Panc1 (cell line): ENCODE data around the gene PPBP. TPM values are rescaled to one million over a fixed set of nuclear protein-coding genes. Genes with fewer than 3 reads are reported as not detected.

Experiments
- ATAC-seq: fragments of 200-7000 bp; cut with Tn5 transposase; 2 replicates; pipeline ENCODE4 v1.9.1; 2020; ENCODE audit warnings: mild to moderate bottlenecking, moderate library complexity
- BruUV-seq: library from RNA; stranded (reverse); fragments of 400-500 nt; replicated peaks from 2 replicates; lab custom pipeline; 2021; lab: Mats Ljungman, UMichigan
- CTCF ChIA-PET: fragments of 300-600 bp; sonication (Branson Sonifier 250); formaldehyde crosslinking; loops from one replicate; lab custom pipeline; 2022; ENCODE audit warnings: antibody characterized with exemption; lab: Charles Lee
- POLR2A ChIA-PET: fragments of 300-600 bp; sonication (Branson Sonifier 250); formaldehyde crosslinking; loops from one replicate; lab custom pipeline; 2022; ENCODE audit warnings: antibody characterized with exemption; lab: Charles Lee
- DNase-seq: peaks from one replicate; pipeline ENCODE4 v3.0.0-alpha.2; 2010; ENCODE audit warnings: low read depth, low spot score
- H3K27ac ChIP-seq: 2 replicates; pipeline ENCODE4 v1.5.1; 2011; ENCODE audit warnings: mild to moderate bottlenecking, low read length, inconsistent platforms
- H3K27me3 ChIP-seq: fragments of 200-500 bp; sonication (Bioruptor generic); 2 replicates; pipeline ENCODE4 v1.6.0; 2014; ENCODE audit warnings: low read length, inconsistent platforms; ENCODE audit not compliant: control insufficient read depth, insufficient read depth
- H3K36me3 ChIP-seq: fragments of 200-500 bp; sonication (Bioruptor generic); 2 replicates; pipeline ENCODE4 v1.5.1; 2014; ENCODE audit warnings: inconsistent platforms, mild to moderate bottlenecking, low read length, moderate library complexity; ENCODE audit not compliant: control insufficient read depth, insufficient read depth
- H3K4me1 ChIP-seq: 2 replicates; pipeline ENCODE4 v1.5.1; 2011; ENCODE audit warnings: inconsistent platforms, mild to moderate bottlenecking, low read length, moderate library complexity; ENCODE audit not compliant: control insufficient read depth, insufficient read depth
- H3K4me3 ChIP-seq, 2 experiments: 2 replicates each; pipeline ENCODE4 v1.5.1; 2011 to 2012; ENCODE audit warnings: low read depth in 2 of 2, low read length in 2 of 2, mild to moderate bottlenecking in 2 of 2, inconsistent platforms in 1 of 2, moderate library complexity in 1 of 2
- H3K9me3 ChIP-seq: fragments of 200-500 bp; sonication (Bioruptor generic); 2 replicates; pipeline ENCODE4 v1.5.1; 2014; ENCODE audit warnings: low read depth, mild to moderate bottlenecking, inconsistent platforms, low read length, moderate library complexity; ENCODE audit not compliant: control insufficient read depth, insufficient read depth
- POLR2AphosphoS5 ChIP-seq: IDR thresholded peaks from 2 replicates; pipeline ENCODE4 v1.6.1; 2012; ENCODE audit warnings: mild to moderate bottlenecking, low read depth, low read length, moderate library complexity
- SIN3A ChIP-seq: IDR thresholded peaks from 2 replicates; pipeline ENCODE4 v1.6.1; 2012; ENCODE audit warnings: low read depth, mild to moderate bottlenecking, low read length, moderate library complexity, borderline replicate concordance; ENCODE audit not compliant: insufficient read depth
- TCF7L2 ChIP-seq: IDR thresholded peaks from 2 replicates; pipeline ENCODE4 v1.6.1; 2011; ENCODE audit warnings: mild to moderate bottlenecking, low read depth, low read length, inconsistent platforms
- in situ Hi-C: cut with HindIII; loops from 2 replicates; pipeline ENCODE4 v1.10.0; 2016; ENCODE audit warnings: low sequenced_read_pairs, low pct_unique_long_range_greater_than_20kb
- intact Hi-C: fragments of 100-400 bp; cut with micrococcal nuclease; formaldehyde crosslinking; loops from one replicate; pipeline ENCODE4 v1.10.0; 2022; ENCODE audit not compliant: unreplicated experiment
- total RNA-seq: library from RNA; stranded (reverse); gene quantifications from one replicate; pipeline ENCODE4 v1.2.1, GENCODE V29; 2021; ENCODE audit not compliant: unreplicated experiment
- TF ChIP-seq, protein P1 (sequence below), 2 experiments: IDR thresholded peaks; 2 replicates each; pipeline ENCODE4 v1.6.1; 2011 to 2012; ENCODE audit warnings: low read depth in 2 of 2, control low read depth in 1 of 2, low read length in 1 of 2, mild to moderate bottlenecking in 1 of 2, moderate library complexity in 1 of 2; ENCODE audit not compliant: insufficient read depth in 1 of 2
- TF ChIP-seq, protein P2 (sequence below): fragments of 450-650 bp; IDR thresholded peaks from 2 replicates; pipeline ENCODE4 v1.5.1; 2017; ENCODE audit warnings: mild to moderate bottlenecking

Gene PPBP
- total RNA-seq, 1 experiment from 2014 or later = not detected

DNA sequence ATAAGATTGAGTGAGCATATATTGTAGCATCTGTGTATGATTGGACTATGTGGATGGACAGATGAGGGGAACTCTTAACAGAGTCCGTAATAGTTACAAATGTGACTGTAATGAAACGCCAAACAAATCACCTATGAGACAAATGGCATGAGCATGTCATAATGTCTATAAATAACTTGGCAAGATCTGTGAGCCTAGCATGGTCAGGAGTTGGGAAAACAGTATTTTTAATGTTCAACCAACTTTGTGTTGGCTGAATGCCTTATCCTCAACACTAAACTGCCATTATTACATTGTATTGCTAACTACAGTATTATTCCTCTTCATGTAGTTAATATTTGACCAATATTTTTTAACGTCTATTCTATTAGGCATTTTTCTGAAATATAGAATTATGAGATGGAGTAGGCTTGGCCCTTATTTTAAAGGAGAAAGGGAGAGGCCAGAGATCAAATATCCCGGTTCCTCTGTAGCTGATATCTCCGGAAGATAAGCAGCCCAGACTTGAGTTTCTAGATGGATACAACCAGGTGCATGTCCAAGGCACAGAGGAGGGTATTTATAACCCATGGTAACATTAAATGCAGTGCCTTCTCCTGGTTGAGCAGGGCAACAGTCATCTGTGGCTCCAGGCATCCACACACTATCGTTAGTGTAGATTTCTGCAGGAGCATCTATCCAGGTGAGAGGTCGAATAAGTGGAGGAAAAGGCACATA lies 38.8 kb downstream of the PPBP start:
- Histone ChIP-seq H3K9me3 (no peaks in the 10 kb centered on the region), H3K27ac (no peak overlapping the region), H3K4me3 (no peak overlapping the region), H3K27me3 (no peaks in the 10 kb centered on the region), H3K36me3 (no peaks in the 10 kb centered on the region), H3K4me1 (no peaks in the 10 kb centered on the region)
- BruUV-seq = no TSS peak
- intact Hi-C loops (no loop called here), in situ Hi-C loops (no loop called here)
- DNase-seq (no peak), ATAC-seq (no peak)
- TF ChIP-seq, protein P1, sequence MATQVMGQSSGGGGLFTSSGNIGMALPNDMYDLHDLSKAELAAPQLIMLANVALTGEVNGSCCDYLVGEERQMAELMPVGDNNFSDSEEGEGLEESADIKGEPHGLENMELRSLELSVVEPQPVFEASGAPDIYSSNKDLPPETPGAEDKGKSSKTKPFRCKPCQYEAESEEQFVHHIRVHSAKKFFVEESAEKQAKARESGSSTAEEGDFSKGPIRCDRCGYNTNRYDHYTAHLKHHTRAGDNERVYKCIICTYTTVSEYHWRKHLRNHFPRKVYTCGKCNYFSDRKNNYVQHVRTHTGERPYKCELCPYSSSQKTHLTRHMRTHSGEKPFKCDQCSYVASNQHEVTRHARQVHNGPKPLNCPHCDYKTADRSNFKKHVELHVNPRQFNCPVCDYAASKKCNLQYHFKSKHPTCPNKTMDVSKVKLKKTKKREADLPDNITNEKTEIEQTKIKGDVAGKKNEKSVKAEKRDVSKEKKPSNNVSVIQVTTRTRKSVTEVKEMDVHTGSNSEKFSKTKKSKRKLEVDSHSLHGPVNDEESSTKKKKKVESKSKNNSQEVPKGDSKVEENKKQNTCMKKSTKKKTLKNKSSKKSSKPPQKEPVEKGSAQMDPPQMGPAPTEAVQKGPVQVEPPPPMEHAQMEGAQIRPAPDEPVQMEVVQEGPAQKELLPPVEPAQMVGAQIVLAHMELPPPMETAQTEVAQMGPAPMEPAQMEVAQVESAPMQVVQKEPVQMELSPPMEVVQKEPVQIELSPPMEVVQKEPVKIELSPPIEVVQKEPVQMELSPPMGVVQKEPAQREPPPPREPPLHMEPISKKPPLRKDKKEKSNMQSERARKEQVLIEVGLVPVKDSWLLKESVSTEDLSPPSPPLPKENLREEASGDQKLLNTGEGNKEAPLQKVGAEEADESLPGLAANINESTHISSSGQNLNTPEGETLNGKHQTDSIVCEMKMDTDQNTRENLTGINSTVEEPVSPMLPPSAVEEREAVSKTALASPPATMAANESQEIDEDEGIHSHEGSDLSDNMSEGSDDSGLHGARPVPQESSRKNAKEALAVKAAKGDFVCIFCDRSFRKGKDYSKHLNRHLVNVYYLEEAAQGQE (IDR thresholded peaks at IDR 0.05; ENCODE audit: insufficient read depth in 1 of 2, low read depth in 2 of 2, low read length in 1 of 2) = no peak
- TF ChIP-seq TCF7L2 = no peak
- TF ChIP-seq, protein P2, sequence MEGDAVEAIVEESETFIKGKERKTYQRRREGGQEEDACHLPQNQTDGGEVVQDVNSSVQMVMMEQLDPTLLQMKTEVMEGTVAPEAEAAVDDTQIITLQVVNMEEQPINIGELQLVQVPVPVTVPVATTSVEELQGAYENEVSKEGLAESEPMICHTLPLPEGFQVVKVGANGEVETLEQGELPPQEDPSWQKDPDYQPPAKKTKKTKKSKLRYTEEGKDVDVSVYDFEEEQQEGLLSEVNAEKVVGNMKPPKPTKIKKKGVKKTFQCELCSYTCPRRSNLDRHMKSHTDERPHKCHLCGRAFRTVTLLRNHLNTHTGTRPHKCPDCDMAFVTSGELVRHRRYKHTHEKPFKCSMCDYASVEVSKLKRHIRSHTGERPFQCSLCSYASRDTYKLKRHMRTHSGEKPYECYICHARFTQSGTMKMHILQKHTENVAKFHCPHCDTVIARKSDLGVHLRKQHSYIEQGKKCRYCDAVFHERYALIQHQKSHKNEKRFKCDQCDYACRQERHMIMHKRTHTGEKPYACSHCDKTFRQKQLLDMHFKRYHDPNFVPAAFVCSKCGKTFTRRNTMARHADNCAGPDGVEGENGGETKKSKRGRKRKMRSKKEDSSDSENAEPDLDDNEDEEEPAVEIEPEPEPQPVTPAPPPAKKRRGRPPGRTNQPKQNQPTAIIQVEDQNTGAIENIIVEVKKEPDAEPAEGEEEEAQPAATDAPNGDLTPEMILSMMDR = no peak
- TF ChIP-seq SIN3A = no peak
- no peak for TF ChIP-seq POLR2AphosphoS5
- ChIA-PET CTCF (no interaction called here), POLR2A (no interaction called here)

DNA sequence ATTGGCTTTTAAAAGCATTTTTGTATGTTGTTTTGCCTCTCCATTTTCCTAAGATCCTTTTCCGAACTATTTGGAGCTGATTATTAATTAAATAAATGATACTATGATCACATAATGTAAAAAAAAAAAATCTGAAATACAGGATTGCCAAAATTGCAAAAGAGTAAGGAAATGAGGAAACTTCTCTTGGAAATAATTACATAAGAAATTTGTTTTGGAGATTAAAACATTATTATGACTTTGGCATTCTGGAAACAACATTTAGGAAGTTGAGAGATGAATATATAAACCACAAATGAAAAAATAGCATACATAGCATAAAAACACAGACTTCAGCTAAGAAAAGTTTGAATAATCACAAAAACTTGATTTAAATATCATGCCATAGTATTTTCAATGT lies 39.7 kb downstream of the PPBP start:
- H3K36me3 ChIP-seq = no peaks in the 10 kb centered on the region
- H3K4me1 ChIP-seq = no peaks in the 10 kb centered on the region
- DNase-seq (no peak), ATAC-seq (no peak)
- H3K9me3 ChIP-seq = no peaks in the 10 kb centered on the region
- no TSS peak for BruUV-seq
- in situ Hi-C loops = no loop called here
- TF ChIP-seq SIN3A = no peak
- no peak overlapping the region for H3K27ac ChIP-seq
- intact Hi-C loops = no loop called here
- H3K4me3 ChIP-seq = no peak overlapping the region
- POLR2A ChIA-PET = interaction anchor here (0.7 kb wide), 1 partner anchor 14 kb away, joined by 3 read pairs; no protein-coding TSS in a partner anchor
- H3K27me3 ChIP-seq = no peaks in the 10 kb centered on the region
- CTCF ChIA-PET = no interaction called here
